ENCODE results near the gene CMTM8. TPM values are rescaled to one million over a fixed set of nuclear protein-coding genes. Genes with fewer than 3 reads are reported as not detected.

CMTM8 gene
- polyA plus RNA-seq, 1 experiment: 0.31 TPM

- POLR2A ChIA-PET: interaction anchor here (0.5 to 0.6 kb wide), 2 partner anchors 199 to 300 kb away, joined by 3 to 17 read pairs; no protein-coding TSS in a partner anchor
- CTCF ChIA-PET: interaction anchor here (0.5 to 0.8 kb wide), 2 partner anchors 12 to 436 kb away, joined by 4 to 5 read pairs; no protein-coding TSS in a partner anchor
- Histone ChIP-seq H3K9me3 (ENCODE audit: control insufficient read depth, insufficient read depth, low read length) (no peaks in the 10 kb centered on the region), H3K4me3 (ENCODE audit: low read depth, low read length) (no peak overlapping the region), H3K27me3 (ENCODE audit: control insufficient read depth, insufficient read depth, low read length) (no peaks in the 10 kb centered on the region), H3K27ac (ENCODE audit: low read depth, low read length) (no peak overlapping the region)
- no peak for TF ChIP-seq CTCF (IDR thresholded peaks at IDR 0.05; ENCODE audit: low read depth, low read length)
- no peak for DNase-seq (ENCODE audit: low read depth, low spot score)
Observed at GRCh38 chr3:32406486-32407408, 168.3 kb downstream of the CMTM8 start.

GRCh38 chr3:32410367-32411246 is 172.1 kb downstream of the CMTM8 start:
- ChIA-PET CTCF (interaction anchor here (1.4 to 3.7 kb wide), 3 partner anchors 12 to 57 kb away, joined by 4 to 12 read pairs (median 7); no protein-coding TSS in a partner anchor), POLR2A (no interaction called here)
- Histone ChIP-seq H3K27ac (ENCODE audit: low read depth, low read length) (no peak overlapping the region), H3K4me3 (ENCODE audit: low read depth, low read length) (no peak overlapping the region), H3K9me3 (ENCODE audit: control insufficient read depth, insufficient read depth, low read length) (no peaks in the 10 kb centered on the region), H3K27me3 (ENCODE audit: control insufficient read depth, insufficient read depth, low read length) (no peaks in the 10 kb centered on the region)
- TF ChIP-seq CTCF (IDR thresholded peaks at IDR 0.05; ENCODE audit: low read depth, low read length): no peak
- no peak for DNase-seq (ENCODE audit: low read depth, low spot score)

- no peaks in the 10 kb centered on the region for H3K27me3 ChIP-seq (ENCODE audit: control insufficient read depth, insufficient read depth, low read length)
- ChIA-PET POLR2A (interaction anchor here (0.6 kb wide), 1 partner anchor 23 kb away, joined by 3 read pairs; no protein-coding TSS in a partner anchor), CTCF (interaction anchor here (3.7 kb wide), 1 partner anchor 56 kb away, joined by 12 read pairs; no protein-coding TSS in a partner anchor)
- no peak overlapping the region for H3K27ac ChIP-seq (ENCODE audit: low read depth, low read length)
- TF ChIP-seq CTCF (IDR thresholded peaks at IDR 0.05; ENCODE audit: low read depth, low read length): no peak
- no peak for DNase-seq (ENCODE audit: low read depth, low spot score)
- H3K9me3 ChIP-seq (ENCODE audit: control insufficient read depth, insufficient read depth, low read length): no peaks in the 10 kb centered on the region
- no peak overlapping the region for H3K4me3 ChIP-seq (ENCODE audit: low read depth, low read length)
Observed at GRCh38 chr3:32411442-32411841, 173.0 kb downstream of the CMTM8 start.

- no peak for DNase-seq (ENCODE audit: low read depth, low spot score)
- CTCF ChIA-PET: interaction anchor here (0.8 to 3.7 kb wide), 3 partner anchors 15 to 55 kb away, joined by 3 to 12 read pairs (median 4); no protein-coding TSS in a partner anchor
- Histone ChIP-seq H3K9me3 (ENCODE audit: control insufficient read depth, insufficient read depth, low read length) (no peaks in the 10 kb centered on the region), H3K27me3 (ENCODE audit: control insufficient read depth, insufficient read depth, low read length) (no peaks in the 10 kb centered on the region), H3K4me3 (ENCODE audit: low read depth, low read length) (no peak overlapping the region), H3K27ac (ENCODE audit: low read depth, low read length) (no peak overlapping the region)
- no peak for TF ChIP-seq CTCF (IDR thresholded peaks at IDR 0.05; ENCODE audit: low read depth, low read length)
- POLR2A ChIA-PET: no interaction called here
Observed at GRCh38 chr3:32412887-32413286, 174.4 kb downstream of the CMTM8 start.

Measured in AG04450 (cell line).